ENCODE measurements around the gene CCDC120. TPM values are rescaled to one million over a fixed set of nuclear protein-coding genes. Genes with fewer than 3 reads are reported as not detected.

Gene CCDC120
- total RNA-seq, 1 experiment from 2014 or later = 5.3 TPM

GRCh38 chrX:49067285-49068120 lies 8.7 kb downstream of the CCDC120 start:
- Histone ChIP-seq H4K20me1 (ENCODE audit: low read length) (no peaks in the 10 kb centered on the region), H3K27ac (ENCODE audit: low read length) (no peak overlapping the region), H3K9me3 (ENCODE audit: low read length) (no peaks in the 10 kb centered on the region), H3F3A (ENCODE audit: low read length, unreplicated experiment) (no peaks in the 10 kb centered on the region), H3K4me3 (ENCODE audit: low read length) (no peak overlapping the region), H3K9ac (ENCODE audit: low read length) (no peak overlapping the region), H3K9me2 (replicated peaks; ENCODE audit: low read length) (no peaks in the 10 kb centered on the region), H3K4me1 (ENCODE audit: insufficient read depth, low read length) (no peaks in the 10 kb centered on the region), H3K79me2 (ENCODE audit: low read length) (no peaks in the 10 kb centered on the region), H3K36me3 (ENCODE audit: low read depth, low read length) (no peaks in the 10 kb centered on the region), H3K27me3 (ENCODE audit: low read length) (no peaks in the 10 kb centered on the region), H2AFZ (ENCODE audit: low read length) (no peak overlapping the region), H3K4me2 (ENCODE audit: low read length) (no peak overlapping the region)
- POLR2A ChIA-PET (ENCODE audit: unreplicated experiment) = no interaction called here
- no TSS peak for BruUV-seq (replicated peaks)
- CTCF ChIA-PET = no interaction called here
- no peak for DNase-seq
- ATAC-seq = no peak
- no peak for TF ChIP-seq EZH2 (IDR thresholded peaks at IDR 0.05; ENCODE audit: low read length, unreplicated experiment)
- no peak for TF ChIP-seq CTCF (conservative IDR thresholded peaks at IDR 0.05; ENCODE audit: low read depth, low read length)
- no peak for TF ChIP-seq EZH2phosphoT487 (IDR thresholded peaks at IDR 0.05; ENCODE audit: borderline replicate concordance, low read length)
- intact Hi-C loops (cut with micrococcal nuclease) = no loop called here

- POLR2A ChIA-PET (ENCODE audit: unreplicated experiment) = no interaction called here
- TF ChIP-seq EZH2phosphoT487 (IDR thresholded peaks at IDR 0.05; ENCODE audit: borderline replicate concordance, low read length) (no peak), CTCF (conservative IDR thresholded peaks at IDR 0.05; ENCODE audit: low read depth, low read length) (no peak), EZH2 (IDR thresholded peaks at IDR 0.05; ENCODE audit: low read length, unreplicated experiment) (no peak)
Observed at GRCh38 chrX:49069038-49069437, 10.2 kb downstream of the CCDC120 start.

GRCh38 chrX:49070988-49071387 lies 12.2 kb downstream of the CCDC120 start:
- no peak overlapping the region for H2AFZ ChIP-seq (ENCODE audit: low read length)
- no peaks in the 10 kb centered on the region for H3K79me2 ChIP-seq (ENCODE audit: low read length)
- no peak for ATAC-seq
- no peaks in the 10 kb centered on the region for H3K36me3 ChIP-seq (ENCODE audit: low read depth, low read length)
- H3K27ac ChIP-seq (ENCODE audit: low read length) = no peak overlapping the region
- no peaks in the 10 kb centered on the region for H3K9me3 ChIP-seq (ENCODE audit: low read length)
- CTCF ChIA-PET = no interaction called here
- H3K4me2 ChIP-seq (ENCODE audit: low read length) = no peak overlapping the region
- TF ChIP-seq CTCF (conservative IDR thresholded peaks at IDR 0.05; ENCODE audit: low read depth, low read length) = no peak
- no peak for TF ChIP-seq EZH2 (IDR thresholded peaks at IDR 0.05; ENCODE audit: low read length, unreplicated experiment)
- TF ChIP-seq EZH2phosphoT487 (IDR thresholded peaks at IDR 0.05; ENCODE audit: borderline replicate concordance, low read length) = no peak
- H3K4me1 ChIP-seq (ENCODE audit: insufficient read depth, low read length) = no peaks in the 10 kb centered on the region
- no peaks in the 10 kb centered on the region for H3K9me2 ChIP-seq (replicated peaks; ENCODE audit: low read length)
- no TSS peak for BruUV-seq (replicated peaks)
- no peaks in the 10 kb centered on the region for H4K20me1 ChIP-seq (ENCODE audit: low read length)
- intact Hi-C loops (cut with micrococcal nuclease) = no loop called here
- POLR2A ChIA-PET (ENCODE audit: unreplicated experiment) = no interaction called here
- no peak overlapping the region for H3K4me3 ChIP-seq (ENCODE audit: low read length)
- H3K27me3 ChIP-seq (ENCODE audit: low read length) = no peaks in the 10 kb centered on the region
- no peak for DNase-seq
- H3F3A ChIP-seq (ENCODE audit: low read length, unreplicated experiment) = no peaks in the 10 kb centered on the region
- no peak overlapping the region for H3K9ac ChIP-seq (ENCODE audit: low read length)

More at GRCh38 chrX:49069038-49069437, 10.2 kb downstream of the CCDC120 start:
- no peak overlapping the region for H3K9ac ChIP-seq (ENCODE audit: low read length)
- H3K4me3 ChIP-seq (ENCODE audit: low read length) = no peak overlapping the region
- no peak for ATAC-seq
- no peaks in the 10 kb centered on the region for H3K79me2 ChIP-seq (ENCODE audit: low read length)
- H3K9me2 ChIP-seq (replicated peaks; ENCODE audit: low read length) = no peaks in the 10 kb centered on the region
- no peaks in the 10 kb centered on the region for H3K27me3 ChIP-seq (ENCODE audit: low read length)
- no peaks in the 10 kb centered on the region for H3F3A ChIP-seq (ENCODE audit: low read length, unreplicated experiment)
- H3K9me3 ChIP-seq (ENCODE audit: low read length) = no peaks in the 10 kb centered on the region
- no peak overlapping the region for H2AFZ ChIP-seq (ENCODE audit: low read length)
- CTCF ChIA-PET = no interaction called here
- TSS peak; percentile 8 for BruUV-seq (replicated peaks)
- intact Hi-C loops (cut with micrococcal nuclease) = no loop called here
- no peak overlapping the region for H3K27ac ChIP-seq (ENCODE audit: low read length)
- no peak for DNase-seq
- H4K20me1 ChIP-seq (ENCODE audit: low read length) = no peaks in the 10 kb centered on the region
- no peak overlapping the region for H3K4me2 ChIP-seq (ENCODE audit: low read length)
- no peaks in the 10 kb centered on the region for H3K36me3 ChIP-seq (ENCODE audit: low read depth, low read length)
- no peaks in the 10 kb centered on the region for H3K4me1 ChIP-seq (ENCODE audit: insufficient read depth, low read length)

All from PC-3 (cell line).